HG03095 (cell line): Measurements from ENCODE around the gene LAMA5.
"Not testable (repeated sequence)": the region's sequence is repeated elsewhere in the genome, so short reads cannot be mapped to it uniquely, and the experiment has no call there.

Experiments
- ATAC-seq: cut with Tn5 transposase; IDR thresholded peaks from one replicate; pipeline ENCODE4 v1.9.1; 2021; ENCODE audit warnings: moderate library complexity; ENCODE audit not compliant: unreplicated experiment

The LAMA5 gene

GRCh38 chr20:62390317-62391164 is 23.4 kb upstream of the LAMA5 start:
- ATAC-seq = no peak

- ATAC-seq = no peak
These were observed 22.5 kb upstream of the LAMA5 start for GRCh38 chr20:62389601-62390087.

- ATAC-seq = no peak
These were observed 21.9 kb upstream of the LAMA5 start for GRCh38 chr20:62388839-62389600.

- ATAC-seq = no peak
These were observed 21.0 kb upstream of the LAMA5 start for GRCh38 chr20:62387933-62388635.

GRCh38 chr20:62387219-62387913 is 20.3 kb upstream of the LAMA5 start:
- no peak for ATAC-seq

GRCh38 chr20:62386383-62387218 is 19.5 kb upstream of the LAMA5 start, which contains the start of gene RPS21:
TSS of gene RPS21 (plus strand) at chr20:62387103. CDS start at chr20:62387339, 236 bp downstream.
- ATAC-seq = peak; percentile 86

GRCh38 chr20:62382306-62383198 is 15.4 kb upstream of the LAMA5 start:
- peak; percentile 56 for ATAC-seq

GRCh38 chr20:62381842-62382241 is 14.7 kb upstream of the LAMA5 start:
- ATAC-seq = no peak

GRCh38 chr20:62381202-62381797 is 14.2 kb upstream of the LAMA5 start:
- ATAC-seq = no peak

GRCh38 chr20:62378215-62378614 is 11.1 kb upstream of the LAMA5 start:
- no peak for ATAC-seq

- ATAC-seq = no peak
These were observed 10.6 kb upstream of the LAMA5 start for GRCh38 chr20:62377615-62378178.

- no peak for ATAC-seq
These were observed 10.0 kb upstream of the LAMA5 start for GRCh38 chr20:62377064-62377461.

- no peak for ATAC-seq
These were observed 9.3 kb upstream of the LAMA5 start for GRCh38 chr20:62376112-62377063.

- no peak for ATAC-seq
These were observed 7.4 kb upstream of the LAMA5 start for GRCh38 chr20:62374331-62375152.

GRCh38 chr20:62373631-62374179 is 6.6 kb upstream of the LAMA5 start:
- ATAC-seq = not testable (repeated sequence)
